GM21381 (cell line): ENCODE results near the gene ZNF66.
A peak's percentile ranks its signal among the peaks of the same experiment; 100 is the strongest.
"Not testable (repeated sequence)": the region's sequence is repeated elsewhere in the genome, so short reads cannot be mapped to it uniquely, and the experiment has no call there.

Source experiments
- ATAC-seq: cut with Tn5 transposase; IDR thresholded peaks from one replicate; pipeline ENCODE4 v1.9.1; 2021; ENCODE audit warnings: mild to moderate bottlenecking, moderate library complexity; ENCODE audit not compliant: unreplicated experiment

ZNF66 gene

DNA sequence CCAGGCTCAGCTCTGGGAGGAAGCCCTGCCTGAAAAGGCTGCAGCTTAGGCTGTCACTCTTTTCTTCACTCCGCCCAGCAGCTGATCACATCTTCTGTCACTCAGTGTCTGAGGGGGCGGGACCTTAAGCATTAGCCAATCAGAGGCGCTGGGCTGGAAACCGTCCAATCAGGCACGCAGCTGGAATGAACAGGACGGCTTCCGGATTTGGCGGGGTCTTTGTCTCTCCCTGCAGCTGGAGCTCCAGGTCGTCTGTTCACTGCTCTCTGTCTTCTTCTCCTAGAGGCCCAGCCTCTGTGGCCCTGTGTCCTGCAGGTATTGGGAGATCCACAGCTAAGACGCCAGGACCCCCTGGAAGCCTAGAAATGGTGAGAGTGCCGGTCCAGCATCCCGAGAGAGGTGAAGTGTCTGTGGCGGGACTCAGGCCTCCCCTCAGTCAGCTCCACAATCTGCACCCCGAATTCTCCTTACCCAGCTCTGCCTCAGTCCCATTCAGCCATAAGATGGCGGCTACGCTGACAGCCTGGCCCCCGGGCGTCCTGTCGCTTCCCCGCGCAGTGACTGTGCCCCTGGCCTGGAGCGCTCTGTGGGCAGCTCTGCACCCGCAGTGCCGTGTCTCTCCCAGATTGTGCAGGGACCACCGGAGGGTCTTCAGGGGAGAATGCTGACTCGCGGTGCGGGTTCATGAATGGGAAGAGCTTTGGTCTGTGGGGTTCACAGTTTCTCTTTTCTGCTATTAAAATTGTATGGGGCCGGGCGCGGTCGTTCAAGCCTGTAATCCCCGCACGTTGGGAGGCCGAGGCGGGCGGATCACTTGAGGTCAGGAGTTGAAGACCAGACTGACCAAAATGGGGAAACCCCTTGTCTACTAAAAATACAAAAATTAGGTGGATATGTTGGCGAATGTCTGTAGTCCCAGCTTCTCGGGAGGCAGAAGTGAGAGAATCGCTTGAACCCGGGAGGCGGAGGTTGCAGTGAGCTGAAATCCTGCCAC, at the start of gene ZNF66:
Gene ZNF66 (plus strand): TSS at position 222 of the 994 bp plus-strand sequence. CDS start 144 bp downstream, at position 366.
- peak; percentile 96 for ATAC-seq

DNA sequence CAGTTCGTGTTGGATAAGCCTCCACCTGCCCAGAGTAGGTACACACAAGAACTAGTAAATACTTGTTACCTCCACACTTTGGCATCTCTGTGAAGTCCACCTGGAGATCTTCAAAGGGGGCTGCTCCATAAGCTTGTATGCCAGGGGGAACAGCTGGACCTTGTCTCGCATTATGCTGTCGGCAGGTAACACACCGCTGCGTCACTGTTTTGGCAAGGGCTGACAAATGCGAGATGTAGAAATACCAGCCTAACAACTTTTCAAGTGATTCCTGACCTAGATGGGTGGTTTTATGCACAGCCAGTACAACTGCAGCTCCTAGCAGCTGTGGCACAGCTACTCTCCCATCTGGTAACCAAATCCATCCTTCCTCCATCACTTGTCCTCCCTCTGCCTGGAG, 25.9 kb upstream of the ZNF66 start:
- ATAC-seq = not testable (repeated sequence)

DNA sequence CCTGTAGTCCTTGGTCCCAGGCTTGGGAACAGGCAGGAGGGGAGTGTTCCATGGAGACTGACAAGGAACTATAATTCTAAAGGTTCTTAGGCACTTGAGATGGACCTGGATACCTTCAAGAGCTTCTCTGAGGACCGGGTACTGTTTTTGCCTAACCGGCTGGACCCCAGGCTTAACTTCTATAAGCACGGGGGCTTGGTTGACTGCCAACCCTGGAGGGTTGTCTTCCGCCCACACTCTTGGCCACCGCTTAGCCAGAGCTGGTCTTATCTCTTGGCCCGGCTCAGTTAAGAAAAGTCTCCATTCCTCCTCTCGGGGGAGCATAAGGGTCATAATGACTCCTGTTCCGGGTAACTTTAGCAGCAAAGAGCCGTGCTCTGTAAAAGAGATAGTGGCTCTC, 23.8 kb upstream of the ZNF66 start:
- ATAC-seq = not testable (repeated sequence)

DNA sequence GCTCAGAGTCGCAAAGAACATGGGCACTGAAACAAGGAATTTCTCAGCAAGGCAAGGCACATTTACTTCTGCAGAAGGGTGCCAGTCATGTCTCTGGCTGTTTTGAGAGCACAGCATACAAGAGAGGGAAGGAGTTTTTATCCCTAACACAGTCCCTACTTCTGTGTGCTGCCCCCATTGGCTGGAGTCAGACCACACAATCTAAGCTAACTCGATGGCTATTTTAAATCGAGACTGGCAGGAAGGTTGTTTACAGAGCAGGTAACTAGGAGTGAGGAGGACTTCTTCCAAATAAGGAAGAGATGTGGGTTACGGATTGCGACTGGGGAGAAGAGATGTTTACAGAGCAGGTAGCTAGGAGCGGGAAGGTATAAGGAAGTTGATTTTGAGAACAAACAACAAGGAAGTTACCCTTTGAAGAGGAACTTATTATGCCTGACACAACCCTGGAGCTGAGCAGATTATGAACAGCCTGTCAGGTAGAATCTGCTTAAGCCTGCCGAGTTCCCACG, 6.8 kb upstream of the ZNF66 start:
- ATAC-seq = not testable (repeated sequence)

DNA sequence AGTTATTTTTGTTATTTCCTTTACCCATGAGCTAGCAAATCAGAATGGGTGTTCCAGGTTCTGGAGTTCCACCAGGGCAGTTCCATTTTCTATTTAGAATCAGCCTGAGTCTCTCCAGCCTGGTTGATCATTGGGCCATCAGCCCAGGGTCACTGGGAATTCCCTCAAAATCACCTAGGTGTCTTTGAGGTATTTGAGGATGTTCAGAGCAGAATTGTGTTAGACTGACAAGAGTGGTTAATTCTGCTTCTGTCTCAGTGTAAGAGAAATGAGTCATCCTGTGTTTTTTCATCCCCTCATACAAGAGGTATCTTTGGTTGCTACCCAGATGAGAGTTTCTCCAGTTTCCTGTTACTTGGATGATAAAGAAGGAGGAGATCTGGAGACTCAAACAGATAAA, 11.7 kb downstream of the ZNF66 start:
- ATAC-seq = no peak

DNA sequence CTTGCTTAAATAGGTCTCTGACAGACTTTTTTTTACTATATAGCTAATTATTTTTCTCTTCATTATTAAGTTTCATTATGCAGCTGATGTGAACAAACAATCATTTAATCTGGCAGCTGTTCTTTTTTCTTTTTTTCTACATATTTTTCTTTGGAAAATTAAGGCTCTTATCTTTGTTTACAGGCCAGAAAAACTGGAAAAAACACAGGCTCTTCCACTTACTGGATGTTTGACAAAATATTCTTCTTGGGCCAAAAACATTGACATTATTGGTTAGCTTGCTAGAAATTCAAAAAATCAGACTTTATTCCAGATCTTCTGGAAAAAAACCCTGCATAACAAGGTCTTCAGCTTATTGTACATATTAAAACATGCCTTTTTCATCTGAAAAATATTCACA, 15.7 kb downstream of the ZNF66 start:
- ATAC-seq = no peak

DNA sequence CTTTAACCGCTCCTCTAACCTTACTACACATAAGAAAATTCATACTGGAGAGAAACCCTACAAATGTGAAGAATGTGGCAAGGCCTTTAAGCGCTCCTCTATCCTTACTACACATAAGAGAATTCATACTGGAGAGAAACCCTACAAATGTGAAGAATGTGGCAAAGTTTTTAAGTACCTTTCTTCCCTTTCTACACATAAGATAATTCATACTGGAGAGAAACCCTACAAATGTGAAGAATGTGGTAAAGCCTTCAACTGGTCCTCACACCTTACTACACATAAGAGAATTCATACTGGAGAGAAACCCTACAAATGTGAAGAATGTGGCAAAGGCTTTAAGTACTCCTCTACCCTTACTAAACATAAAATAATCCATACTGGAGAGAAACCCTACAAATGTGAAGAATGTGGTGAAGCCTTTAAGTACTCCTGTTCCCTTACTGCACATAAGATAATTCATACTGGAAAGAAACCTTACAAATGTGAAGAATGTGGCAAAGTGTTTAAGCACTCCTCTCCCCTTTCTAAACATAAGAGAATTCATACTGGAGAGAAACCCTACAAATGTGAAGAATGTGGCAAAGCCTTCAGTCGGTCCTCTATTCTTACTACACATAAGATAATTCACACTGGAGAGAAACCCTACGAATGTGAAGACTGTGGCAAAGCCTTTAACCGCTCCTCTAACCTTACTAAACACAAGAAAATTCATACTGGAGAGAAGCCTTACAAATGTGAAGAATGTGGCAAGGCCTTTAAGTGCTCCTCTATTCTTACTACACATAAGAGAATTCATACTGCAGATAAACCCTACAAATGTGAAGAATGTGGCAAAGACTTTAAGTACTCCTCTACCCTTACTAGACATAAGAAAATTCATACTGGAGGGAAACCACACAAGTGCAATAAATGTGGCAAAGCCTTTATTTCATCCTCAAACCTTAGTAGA, 30.5 kb downstream of the ZNF66 start:
- not testable (repeated sequence) for ATAC-seq

DNA sequence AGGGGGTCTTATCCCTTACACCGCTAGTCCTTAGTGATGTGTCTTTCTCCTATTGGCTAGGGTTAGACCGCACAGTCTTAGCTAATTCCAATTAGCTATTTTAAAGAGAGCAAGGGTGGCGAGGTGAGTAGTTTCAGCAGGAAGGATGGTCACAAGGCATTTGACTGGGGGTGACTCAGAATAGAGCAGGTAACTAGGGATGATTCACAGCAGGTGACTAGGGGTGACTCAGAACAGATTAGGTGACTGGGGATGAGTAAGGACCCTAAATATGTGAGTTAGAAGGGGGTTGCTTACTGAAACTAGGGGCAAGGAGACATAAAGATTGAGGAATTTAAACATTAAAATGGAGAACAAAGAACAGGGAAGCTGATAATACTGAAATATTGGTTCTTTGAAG, 64.3 kb downstream of the ZNF66 start:
- no peak for ATAC-seq
